Prostate gland (tissue), 2 donors: ENCODE results near the gene RPS6KL1. TPM values are rescaled to one million over a fixed set of nuclear protein-coding genes. Genes with fewer than 3 reads are reported as not detected.
"Not testable (repeated sequence)": the region's sequence is repeated elsewhere in the genome, so short reads cannot be mapped to it uniquely, and the experiment has no call there.

Source experiments
- DNase-seq: peaks from one replicate; pipeline ENCODE4 v3.0.0-alpha.2; 2019; ENCODE audit warnings: low spot score
- H3K27ac ChIP-seq, 2 donors: fragments of 200-600 bp; sonication (generic); 2 replicates each; pipeline ENCODE4 v1.5.1; 2017 to 2019
- H3K27me3 ChIP-seq: fragments of 200-600 bp; sonication (generic); replicated peaks from 2 replicates; pipeline ENCODE4 v1.5.1; 2019; ENCODE audit not compliant: insufficient read depth
- H3K36me3 ChIP-seq, 2 donors: fragments of 200-600 bp; sonication (generic); 1 replicate in 1 of 2; 2 replicates in 1 of 2; pipeline versions ENCODE4 v1.5.1 to v1.8.1; 2017 to 2019
- H3K4me1 ChIP-seq: fragments of 200-600 bp; sonication (generic); replicated peaks from 2 replicates; pipeline ENCODE4 v1.5.1; 2019
- H3K4me3 ChIP-seq, 2 donors: fragments of 200-600 bp; sonication (generic); 2 replicates each; pipeline ENCODE4 v1.5.1; 2017 to 2019
- H3K9me3 ChIP-seq: fragments of 200-600 bp; sonication (generic); 2 replicates; pipeline ENCODE4 v1.5.1; 2017
- POLR2A ChIP-seq: fragments of 450-650 bp; IDR thresholded peaks from one replicate; pipeline ENCODE4 v1.6.1; 2016; ENCODE audit warnings: antibody characterized with exemption, mild to moderate bottlenecking
- POLR2AphosphoS5 ChIP-seq: sonication (generic); formaldehyde crosslinking; IDR thresholded peaks from one replicate; pipeline ENCODE4 v1.6.1; 2017; ENCODE audit warnings: antibody characterized with exemption
- WGBS: methylation state at CpG from one replicate; pipeline ENCODE4 v1.1.5; 2018; 5-methylcytosine and 5-hydroxymethylcytosine counted together
- intact Hi-C: fragments of 100-400 bp; cut with DNase I; formaldehyde crosslinking; loops from one replicate; pipeline ENCODE4 v1.14.2; 2022
- total RNA-seq, 2 donors: library from RNA; depleted of rRNA; stranded (reverse); fragments of >200 nt; gene quantifications; one replicate each; pipeline ENCODE4 v1.1.0, GENCODE V29; 2016
- TF ChIP-seq, protein P1 (sequence below), 4 experiments: fragments of 200-600 bp in 2 of 4; fragments of 450-650 bp in 2 of 4; sonication (generic) in 2 of 4; IDR thresholded peaks; 1 replicate in 3 of 4; 2 replicates in 1 of 4; pipeline ENCODE4 v1.5.1; 2016 to 2019; ENCODE audit warnings: antibody characterized with exemption in 4 of 4, mild to moderate bottlenecking in 2 of 4, moderate library complexity in 2 of 4

The RPS6KL1 gene
- total RNA-seq, 2 donors from 2014 or later, result 1.5 to 15.1 TPM

DNA sequence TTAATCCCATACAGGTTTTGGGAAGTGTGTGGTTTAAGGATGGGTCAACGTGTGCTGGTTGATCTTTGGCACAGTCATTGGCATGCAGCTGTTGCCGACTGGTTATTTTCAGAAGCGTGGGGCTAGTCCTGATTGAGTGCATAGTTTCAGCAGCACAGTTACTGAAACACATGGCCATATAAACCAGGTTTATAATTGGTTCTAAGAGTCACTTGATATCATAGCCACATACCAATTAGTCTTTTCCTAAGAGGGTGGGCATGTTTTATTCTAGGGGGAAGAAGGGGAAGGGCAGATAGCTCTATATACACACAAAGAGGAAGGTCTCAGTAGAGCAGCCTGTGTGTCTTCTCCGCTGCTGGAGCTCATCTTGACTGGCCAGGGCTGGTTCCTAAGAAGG is 11.0 kb upstream of the RPS6KL1 start:
- peaks cover 2% of the 10 kb centered on the region for H3K27me3 ChIP-seq
- no peak overlapping the region for H3K4me3 ChIP-seq
- no peaks in the 10 kb centered on the region for H3K9me3 ChIP-seq
- no peak for DNase-seq
- H3K36me3 ChIP-seq, result no peaks in the 10 kb centered on the region
- no peak overlapping the region for H3K27ac ChIP-seq
- 51% methylated on average over 4 of the region's 4 CpGs for WGBS
- no peaks in the 10 kb centered on the region for H3K4me1 ChIP-seq
- intact Hi-C loops, result no loop called here
- TF ChIP-seq, protein P1, sequence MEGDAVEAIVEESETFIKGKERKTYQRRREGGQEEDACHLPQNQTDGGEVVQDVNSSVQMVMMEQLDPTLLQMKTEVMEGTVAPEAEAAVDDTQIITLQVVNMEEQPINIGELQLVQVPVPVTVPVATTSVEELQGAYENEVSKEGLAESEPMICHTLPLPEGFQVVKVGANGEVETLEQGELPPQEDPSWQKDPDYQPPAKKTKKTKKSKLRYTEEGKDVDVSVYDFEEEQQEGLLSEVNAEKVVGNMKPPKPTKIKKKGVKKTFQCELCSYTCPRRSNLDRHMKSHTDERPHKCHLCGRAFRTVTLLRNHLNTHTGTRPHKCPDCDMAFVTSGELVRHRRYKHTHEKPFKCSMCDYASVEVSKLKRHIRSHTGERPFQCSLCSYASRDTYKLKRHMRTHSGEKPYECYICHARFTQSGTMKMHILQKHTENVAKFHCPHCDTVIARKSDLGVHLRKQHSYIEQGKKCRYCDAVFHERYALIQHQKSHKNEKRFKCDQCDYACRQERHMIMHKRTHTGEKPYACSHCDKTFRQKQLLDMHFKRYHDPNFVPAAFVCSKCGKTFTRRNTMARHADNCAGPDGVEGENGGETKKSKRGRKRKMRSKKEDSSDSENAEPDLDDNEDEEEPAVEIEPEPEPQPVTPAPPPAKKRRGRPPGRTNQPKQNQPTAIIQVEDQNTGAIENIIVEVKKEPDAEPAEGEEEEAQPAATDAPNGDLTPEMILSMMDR (IDR thresholded peaks at IDR 0.05), result no peak
- TF ChIP-seq POLR2AphosphoS5 (no peak), POLR2A (no peak)

DNA sequence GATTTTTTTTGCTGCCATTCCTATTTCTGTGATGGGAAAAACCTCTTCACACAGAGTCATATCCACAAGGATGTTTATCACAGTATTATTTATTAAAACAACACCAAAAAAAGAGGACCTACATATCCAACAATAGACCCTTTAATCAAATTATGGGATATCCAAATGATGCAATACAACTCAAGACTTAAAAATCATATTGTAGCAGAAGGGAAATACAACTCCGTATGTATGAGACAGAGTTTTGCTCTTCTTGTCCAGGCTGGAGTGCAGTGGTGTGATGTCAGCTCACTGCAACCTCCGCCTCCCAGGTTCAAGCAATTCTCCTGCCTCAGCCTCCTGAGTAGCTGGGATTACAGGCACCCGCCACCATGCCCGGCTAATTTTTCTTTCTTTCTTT is 9.9 kb upstream of the RPS6KL1 start:
- H3K4me3 ChIP-seq, DNase-seq, intact Hi-C loops, H3K4me1 ChIP-seq, H3K27me3 ChIP-seq, H3K9me3 ChIP-seq, H3K36me3 ChIP-seq, H3K27ac ChIP-seq: not testable (repeated sequence)
- 76% methylated on average over 4 of the region's 4 CpGs for WGBS

DNA sequence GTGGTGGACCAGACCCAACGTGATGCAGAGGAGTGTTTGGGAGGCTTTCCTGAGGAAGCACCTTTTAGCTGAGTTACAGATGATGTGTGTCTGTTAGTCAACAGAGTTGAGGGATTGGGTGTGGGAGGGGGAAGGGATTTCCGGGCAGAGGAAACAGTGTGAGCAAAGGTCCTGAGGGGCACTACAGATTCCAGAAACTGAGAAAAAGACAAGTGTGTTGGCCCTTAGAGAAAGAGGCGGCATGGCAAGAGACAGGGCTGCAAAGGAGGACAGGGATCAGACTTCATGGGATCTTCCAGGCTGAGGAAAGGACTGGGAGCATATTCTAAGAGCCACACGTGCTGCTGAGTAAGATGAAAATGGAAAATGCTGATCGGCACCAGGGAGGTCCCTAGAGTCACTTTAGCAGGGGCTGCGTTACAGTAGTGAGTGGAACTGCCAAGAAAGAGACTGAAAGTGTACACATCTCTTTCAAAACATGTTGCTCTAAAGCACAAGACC is 9.4 kb upstream of the RPS6KL1 start:
- Histone ChIP-seq H3K36me3 (no peaks in the 10 kb centered on the region), H3K4me1 (no peaks in the 10 kb centered on the region), H3K9me3 (no peaks in the 10 kb centered on the region), H3K27ac (no peak overlapping the region), H3K27me3 (peaks cover 2% of the 10 kb centered on the region), H3K4me3 (no peak overlapping the region)
- 38% methylated on average over 6 of the region's 6 CpGs for WGBS
- TF ChIP-seq, protein P1 (IDR thresholded peaks at IDR 0.05), result no peak
- no peak for TF ChIP-seq POLR2A
- no peak for TF ChIP-seq POLR2AphosphoS5
- intact Hi-C loops, result no loop called here
- DNase-seq, result no peak

DNA sequence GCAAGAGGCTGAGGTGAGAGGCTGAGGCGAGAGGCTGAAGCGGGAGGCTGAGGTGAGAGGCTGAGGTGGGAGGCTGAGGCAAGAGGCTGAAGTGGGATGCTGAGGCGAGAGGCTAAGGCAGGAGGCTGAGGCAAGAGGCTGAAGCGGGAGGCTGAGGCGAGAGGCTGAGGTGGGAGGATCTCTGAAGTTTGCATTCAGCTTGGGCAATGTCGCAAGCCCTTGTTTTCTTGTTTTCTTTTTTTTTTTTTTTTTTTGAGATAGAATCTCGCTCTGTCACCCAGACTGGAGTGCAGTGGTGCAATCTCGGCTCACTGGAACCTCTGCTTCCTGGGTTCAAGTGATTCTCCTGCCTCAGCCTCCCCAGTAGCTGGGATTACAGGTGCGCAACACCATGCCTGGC is 8.7 kb upstream of the RPS6KL1 start:
- intact Hi-C loops, H3K4me3 ChIP-seq, H3K27me3 ChIP-seq, H3K36me3 ChIP-seq, DNase-seq, H3K9me3 ChIP-seq, H3K4me1 ChIP-seq, H3K27ac ChIP-seq: not testable (repeated sequence)
- WGBS, result 87% methylated on average over 9 of the region's 9 CpGs

DNA sequence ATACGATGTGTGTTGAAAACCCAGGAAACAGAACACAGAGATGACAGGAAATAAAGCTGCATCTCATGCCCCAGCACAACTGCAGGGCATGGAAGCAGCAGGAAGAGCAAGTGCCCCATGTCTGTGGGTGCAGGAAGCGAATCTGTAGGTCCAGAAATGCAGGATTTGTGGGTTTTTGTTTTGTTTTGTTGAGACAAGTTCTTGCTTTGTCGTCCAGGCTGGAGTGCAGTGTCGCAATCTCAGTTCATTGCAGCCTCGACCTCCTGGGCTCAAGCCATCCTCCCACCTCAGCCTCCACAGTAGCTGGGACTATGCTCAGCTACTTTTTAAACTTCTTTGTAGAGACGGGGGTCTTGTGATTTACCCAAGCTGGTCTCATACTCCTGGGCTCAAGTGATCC is 6.2 kb upstream of the RPS6KL1 start:
- intact Hi-C loops, result no loop called here
- Histone ChIP-seq H3K27me3 (peaks cover 2% of the 10 kb centered on the region), H3K4me1 (no peaks in the 10 kb centered on the region), H3K36me3 (no peaks in the 10 kb centered on the region), H3K4me3 (no peak overlapping the region), H3K27ac (no peak overlapping the region), H3K9me3 (no peaks in the 10 kb centered on the region)
- 75% methylated on average over 6 of the region's 6 CpGs for WGBS
- DNase-seq, result no peak
- TF ChIP-seq POLR2AphosphoS5 (no peak), POLR2A (no peak)

DNA sequence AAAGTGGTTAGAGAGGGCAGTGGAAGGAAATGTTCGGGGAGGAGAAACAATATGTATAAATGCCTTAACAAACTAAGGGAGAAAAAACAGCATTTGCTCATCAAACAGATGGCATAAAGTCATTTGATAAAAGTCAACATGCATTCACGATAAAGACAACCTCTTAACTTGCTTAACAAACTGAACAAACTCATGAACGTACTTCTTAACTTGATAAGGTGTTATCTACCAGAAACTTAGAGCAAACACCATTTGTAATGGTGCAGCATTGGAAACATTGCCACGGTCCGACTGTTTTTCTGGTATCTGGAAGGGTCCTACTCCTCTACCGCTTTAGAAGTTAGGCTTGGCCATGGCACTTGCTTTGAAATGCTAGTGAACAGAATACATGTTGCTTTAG is 4.2 kb upstream of the RPS6KL1 start:
- Histone ChIP-seq H3K27ac (no peak overlapping the region), H3K27me3 (peaks cover 2% of the 10 kb centered on the region), H3K9me3 (no peaks in the 10 kb centered on the region), H3K36me3 (no peaks in the 10 kb centered on the region), H3K4me1 (no peaks in the 10 kb centered on the region), H3K4me3 (no peak overlapping the region)
- no peak for TF ChIP-seq POLR2AphosphoS5
- TF ChIP-seq, protein P1 (IDR thresholded peaks at IDR 0.05), result no peak
- TF ChIP-seq POLR2A, result no peak
- no peak for DNase-seq
- intact Hi-C loops, result no loop called here
- WGBS, result 60% methylated on average over 6 of the region's 6 CpGs
